Epithelial cell of proximal tubule (primary cell): Measurements from ENCODE around the gene FOXP2. TPM values are rescaled to one million over a fixed set of nuclear protein-coding genes. Genes with fewer than 3 reads are reported as not detected.

ENCODE experiments used
- DNase-seq: peaks from one replicate; pipeline ENCODE4 v3.0.0-alpha.2; 2011; ENCODE audit warnings: low read depth
- H3K4me3 ChIP-seq: 2 replicates; pipeline ENCODE4 v1.5.1; 2011; ENCODE audit warnings: low read depth, mild to moderate bottlenecking, low read length
- CTCF ChIP-seq: conservative IDR thresholded peaks from 2 replicates; pipeline ENCODE4 v1.5.1; 2012; ENCODE audit warnings: low read depth, mild to moderate bottlenecking, low read length
- total RNA-seq: library from RNA; depleted of rRNA; stranded (reverse); fragments of >200 nt; gene quantifications from 2 replicates; pipeline ENCODE4 v1.2.3, GENCODE V29; 2015

The FOXP2 gene
- total RNA-seq, 1 donor from 2014 or later: 0.06 TPM

DNA sequence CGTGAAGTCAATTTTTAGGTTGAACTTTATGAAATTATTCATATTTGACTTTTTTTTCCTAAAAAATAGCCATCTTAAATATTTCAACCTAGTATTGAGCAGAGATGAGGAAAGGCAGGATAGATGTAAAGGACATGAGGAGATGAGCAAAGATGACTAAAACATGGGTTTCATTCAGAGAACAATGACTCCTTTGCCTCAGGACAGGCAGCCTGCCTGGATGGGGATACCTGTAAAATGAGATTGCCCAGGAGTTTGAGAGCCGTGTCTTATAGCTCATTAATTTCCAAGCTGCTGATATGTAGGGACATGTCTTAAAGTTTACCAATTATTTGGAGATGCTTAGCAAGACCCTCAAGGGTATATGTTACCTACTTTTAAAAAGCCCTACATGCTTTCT, 263.5 kb downstream of the FOXP2 start:
- no peak overlapping the region for H3K4me3 ChIP-seq
- no peak for DNase-seq
- no peak for TF ChIP-seq CTCF

- no peak overlapping the region for H3K4me3 ChIP-seq
- no peak for TF ChIP-seq CTCF
- no peak for DNase-seq
Measured at GRCh38 chr7:114687238-114687637, 272.6 kb downstream of the FOXP2 start.

- H3K4me3 ChIP-seq: no peak overlapping the region
- TF ChIP-seq CTCF: no peak
- no peak for DNase-seq
Measured at GRCh38 chr7:114688443-114689055, 273.9 kb downstream of the FOXP2 start.

GRCh38 chr7:114689406-114689805, 274.8 kb downstream of the FOXP2 start:
- H3K4me3 ChIP-seq: no peak overlapping the region
- no peak for TF ChIP-seq CTCF
- DNase-seq: no peak

GRCh38 chr7:114691605-114692004, 277.0 kb downstream of the FOXP2 start:
- H3K4me3 ChIP-seq: no peak overlapping the region
- no peak for DNase-seq
- TF ChIP-seq CTCF: no peak

GRCh38 chr7:114695182-114695581, 280.6 kb downstream of the FOXP2 start:
- no peak for DNase-seq
- no peak overlapping the region for H3K4me3 ChIP-seq
- TF ChIP-seq CTCF: no peak

GRCh38 chr7:114700247-114700928, 285.8 kb downstream of the FOXP2 start:
- H3K4me3 ChIP-seq: no peak overlapping the region
- no peak for TF ChIP-seq CTCF
- no peak for DNase-seq
